Osteocyte (in vitro differentiated cells): ENCODE results near the gene MLST8. TPM values are rescaled to one million over a fixed set of nuclear protein-coding genes. Genes with fewer than 3 reads are reported as not detected.

Experiments
- DNase-seq: peaks from one replicate; pipeline ENCODE4 v3.0.0; 2021; ENCODE audit warnings: mixed read lengths; ENCODE audit not compliant: unreplicated experiment; ENCODE audit errors: extremely low spot score
- H3K27ac Mint-ChIP-seq: one replicate; pipeline ENCODE4 v1.8.0; 2021; ENCODE audit warnings: mild to moderate bottlenecking, mixed read lengths; ENCODE audit not compliant: unreplicated experiment
- H3K27me3 Mint-ChIP-seq: one replicate; pipeline ENCODE4 v1.8.0; 2021; ENCODE audit warnings: mixed read lengths; ENCODE audit not compliant: unreplicated experiment
- H3K36me3 Mint-ChIP-seq: one replicate; pipeline ENCODE4 v1.8.0; 2021; ENCODE audit warnings: mixed read lengths; ENCODE audit not compliant: unreplicated experiment
- H3K4me1 Mint-ChIP-seq: one replicate; pipeline ENCODE4 v1.8.0; 2021; ENCODE audit warnings: mixed read lengths; ENCODE audit not compliant: unreplicated experiment
- H3K4me3 Mint-ChIP-seq: one replicate; pipeline ENCODE4 v1.8.0; 2021; ENCODE audit warnings: mild to moderate bottlenecking, moderate library complexity, mixed read lengths; ENCODE audit not compliant: unreplicated experiment
- H3K9me3 Mint-ChIP-seq: one replicate; pipeline ENCODE4 v1.8.0; 2021; ENCODE audit warnings: mixed read lengths; ENCODE audit not compliant: unreplicated experiment
- total RNA-seq: library from RNA; stranded (reverse); gene quantifications from 2 replicates; pipeline ENCODE4 v1.2.1, GENCODE V29; 2021
- TF ChIP-seq, protein P1 (sequence below): fragments of 200-600 bp; sonication (generic); IDR thresholded peaks from 2 replicates; pipeline ENCODE4 v1.5.0; 2021; ENCODE audit warnings: antibody characterized with exemption, mild to moderate bottlenecking, moderate library complexity

Gene MLST8
- total RNA-seq, 1 donor from 2014 or later = 60.2 TPM

DNA sequence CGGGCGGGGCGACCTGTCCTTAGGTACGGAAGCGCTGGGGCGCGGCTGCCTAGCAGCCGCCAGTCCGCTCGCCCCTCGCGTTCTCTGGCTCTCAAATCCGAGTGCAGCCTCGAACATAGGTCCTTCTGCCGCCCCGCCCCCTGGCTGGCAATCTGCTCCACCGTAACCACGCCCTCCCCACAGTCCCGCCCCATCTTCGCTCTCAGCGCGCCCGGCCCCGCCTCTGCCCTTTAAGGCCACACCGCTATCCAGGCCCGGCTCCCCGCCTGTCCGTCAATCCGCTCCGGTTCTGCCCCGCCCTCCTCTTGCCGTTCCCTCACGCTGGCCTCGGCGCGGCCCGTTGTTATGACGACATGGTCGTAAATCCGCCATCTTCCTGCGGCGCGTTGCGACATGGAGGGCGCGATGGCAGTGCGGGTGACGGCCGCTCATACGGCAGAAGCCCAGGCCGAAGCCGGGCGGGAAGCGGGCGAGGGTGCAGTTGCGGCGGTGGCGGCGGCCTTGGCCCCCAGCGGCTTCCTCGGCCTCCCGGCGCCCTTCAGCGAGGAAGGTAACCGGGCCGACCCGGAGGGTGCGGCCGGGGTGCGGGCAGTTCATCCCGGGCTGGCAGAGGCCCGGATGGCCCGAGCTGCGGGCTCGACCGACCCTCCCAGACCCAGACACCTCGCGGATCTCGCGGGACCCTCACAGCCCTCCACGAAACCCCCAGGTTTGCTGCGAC is 18.1 kb downstream of the MLST8 start, which contains the start of gene E4F1:
Gene E4F1, plus strand, starts transcription at position 371 of the 721 bp plus-strand sequence. Its CDS starts 23 bp downstream, at position 394.
- Mint-ChIP-seq H3K4me3 (peak within 1 kb of the TSS; percentile 79), H3K4me1 (peaks cover 20% of the 10 kb centered on the region), H3K27me3 (no peaks in the 10 kb centered on the region), H3K36me3 (no peaks in the 10 kb centered on the region), H3K9me3 (no peaks in the 10 kb centered on the region), H3K27ac (peak within 1 kb of the TSS; percentile 69)
- TF ChIP-seq, protein P1, sequence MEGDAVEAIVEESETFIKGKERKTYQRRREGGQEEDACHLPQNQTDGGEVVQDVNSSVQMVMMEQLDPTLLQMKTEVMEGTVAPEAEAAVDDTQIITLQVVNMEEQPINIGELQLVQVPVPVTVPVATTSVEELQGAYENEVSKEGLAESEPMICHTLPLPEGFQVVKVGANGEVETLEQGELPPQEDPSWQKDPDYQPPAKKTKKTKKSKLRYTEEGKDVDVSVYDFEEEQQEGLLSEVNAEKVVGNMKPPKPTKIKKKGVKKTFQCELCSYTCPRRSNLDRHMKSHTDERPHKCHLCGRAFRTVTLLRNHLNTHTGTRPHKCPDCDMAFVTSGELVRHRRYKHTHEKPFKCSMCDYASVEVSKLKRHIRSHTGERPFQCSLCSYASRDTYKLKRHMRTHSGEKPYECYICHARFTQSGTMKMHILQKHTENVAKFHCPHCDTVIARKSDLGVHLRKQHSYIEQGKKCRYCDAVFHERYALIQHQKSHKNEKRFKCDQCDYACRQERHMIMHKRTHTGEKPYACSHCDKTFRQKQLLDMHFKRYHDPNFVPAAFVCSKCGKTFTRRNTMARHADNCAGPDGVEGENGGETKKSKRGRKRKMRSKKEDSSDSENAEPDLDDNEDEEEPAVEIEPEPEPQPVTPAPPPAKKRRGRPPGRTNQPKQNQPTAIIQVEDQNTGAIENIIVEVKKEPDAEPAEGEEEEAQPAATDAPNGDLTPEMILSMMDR = no peak
- DNase-seq = peak; percentile 100

DNA sequence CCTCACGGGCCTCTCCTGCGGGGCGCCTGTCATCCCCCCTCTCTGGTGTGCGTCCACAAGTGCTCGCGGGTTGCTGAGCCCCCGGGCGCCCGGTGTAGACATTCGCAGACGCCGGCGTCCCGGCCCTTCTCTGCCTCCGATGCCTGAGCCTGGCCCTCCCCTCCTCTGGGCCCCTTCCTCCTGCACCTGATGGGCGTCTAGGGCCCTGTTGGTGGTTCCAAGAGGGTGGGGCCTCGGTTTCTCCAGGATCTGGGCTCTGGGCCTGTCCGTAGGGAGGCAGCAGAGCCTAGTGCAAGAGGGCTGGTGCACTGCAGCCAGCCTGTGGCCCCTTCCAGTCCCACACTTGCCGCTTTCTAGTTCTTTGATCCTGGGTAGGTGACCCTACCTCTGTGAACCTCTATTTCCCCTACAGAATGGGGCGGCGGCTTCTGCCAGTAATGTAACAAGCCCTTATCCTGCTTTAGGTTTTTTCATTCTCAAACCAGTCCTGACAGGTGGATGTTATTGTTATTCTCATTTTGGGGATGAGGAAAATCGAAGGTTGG is 18.8 kb downstream of the MLST8 start:
- H3K9me3 Mint-ChIP-seq = no peaks in the 10 kb centered on the region
- TF ChIP-seq, protein P1 = peak; percentile 43
- H3K4me3 Mint-ChIP-seq = peak overlapping the region; percentile 79
- H3K27me3 Mint-ChIP-seq = no peaks in the 10 kb centered on the region
- H3K27ac Mint-ChIP-seq = peak overlapping the region; percentile 68
- H3K4me1 Mint-ChIP-seq = peaks cover 20% of the 10 kb centered on the region
- DNase-seq = peak; percentile 85
- H3K36me3 Mint-ChIP-seq = no peaks in the 10 kb centered on the region

DNA sequence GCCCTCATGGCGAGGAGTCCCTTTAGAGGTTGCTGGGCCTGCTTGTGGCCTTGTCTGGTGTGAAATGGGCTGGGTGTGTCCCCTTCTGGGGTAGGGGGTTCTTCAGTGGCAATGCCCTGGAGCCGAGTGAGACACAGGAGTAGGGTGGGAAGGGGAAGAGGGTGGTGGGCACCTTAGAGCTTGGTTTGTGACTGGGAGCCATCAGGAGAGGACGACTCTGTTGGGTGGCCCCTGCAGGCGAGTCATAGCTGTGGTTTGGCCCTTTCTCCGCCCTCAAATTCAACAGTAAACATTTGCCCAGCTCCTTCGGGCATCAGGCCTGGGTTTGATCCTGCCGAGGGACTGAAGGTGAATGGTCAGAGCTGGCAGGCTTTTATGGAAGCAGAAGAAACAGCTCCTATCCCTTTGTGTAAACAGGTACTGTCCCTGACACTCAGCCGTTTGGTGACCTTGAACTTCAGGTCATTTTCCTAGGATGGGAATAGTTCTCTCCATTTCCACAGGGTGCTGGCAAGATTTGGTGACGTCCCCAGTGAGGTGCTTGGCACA is 21.1 kb downstream of the MLST8 start:
- peaks cover 20% of the 10 kb centered on the region for H3K4me1 Mint-ChIP-seq
- TF ChIP-seq, protein P1 = no peak
- DNase-seq = peak; percentile 76
- H3K4me3 Mint-ChIP-seq = peak overlapping the region; percentile 36
- peak overlapping the region; percentile 50 for H3K27ac Mint-ChIP-seq
- H3K36me3 Mint-ChIP-seq = peaks cover 7% of the 10 kb centered on the region
- H3K27me3 Mint-ChIP-seq = no peaks in the 10 kb centered on the region
- H3K9me3 Mint-ChIP-seq = no peaks in the 10 kb centered on the region

DNA sequence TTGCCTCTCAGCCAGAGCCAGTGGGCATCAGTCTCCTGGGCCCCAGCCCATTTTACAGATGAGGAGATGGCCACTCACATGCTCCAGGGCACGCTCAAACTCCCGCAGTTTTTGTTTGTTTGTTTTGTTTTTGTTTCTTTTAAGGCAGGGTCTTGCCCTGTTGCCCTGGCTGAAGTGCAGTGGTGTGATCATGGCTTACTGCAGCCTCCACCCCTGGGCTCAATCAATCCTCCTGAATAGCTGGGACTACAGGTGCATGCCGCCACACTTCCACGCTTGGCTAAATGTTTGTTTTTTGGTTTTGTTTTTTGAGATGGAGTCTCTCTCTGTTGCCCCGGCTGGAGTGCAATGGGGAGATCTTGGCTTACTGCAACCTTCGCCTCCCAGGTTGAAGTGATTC is 21.7 kb downstream of the MLST8 start:
- DNase-seq = no peak
- H3K27me3 Mint-ChIP-seq = no peaks in the 10 kb centered on the region
- TF ChIP-seq, protein P1 = no peak
- peaks cover 7% of the 10 kb centered on the region for H3K36me3 Mint-ChIP-seq
- no peak overlapping the region for H3K4me3 Mint-ChIP-seq
- no peak overlapping the region for H3K27ac Mint-ChIP-seq
- H3K9me3 Mint-ChIP-seq = no peaks in the 10 kb centered on the region
- peaks cover 20% of the 10 kb centered on the region for H3K4me1 Mint-ChIP-seq

DNA sequence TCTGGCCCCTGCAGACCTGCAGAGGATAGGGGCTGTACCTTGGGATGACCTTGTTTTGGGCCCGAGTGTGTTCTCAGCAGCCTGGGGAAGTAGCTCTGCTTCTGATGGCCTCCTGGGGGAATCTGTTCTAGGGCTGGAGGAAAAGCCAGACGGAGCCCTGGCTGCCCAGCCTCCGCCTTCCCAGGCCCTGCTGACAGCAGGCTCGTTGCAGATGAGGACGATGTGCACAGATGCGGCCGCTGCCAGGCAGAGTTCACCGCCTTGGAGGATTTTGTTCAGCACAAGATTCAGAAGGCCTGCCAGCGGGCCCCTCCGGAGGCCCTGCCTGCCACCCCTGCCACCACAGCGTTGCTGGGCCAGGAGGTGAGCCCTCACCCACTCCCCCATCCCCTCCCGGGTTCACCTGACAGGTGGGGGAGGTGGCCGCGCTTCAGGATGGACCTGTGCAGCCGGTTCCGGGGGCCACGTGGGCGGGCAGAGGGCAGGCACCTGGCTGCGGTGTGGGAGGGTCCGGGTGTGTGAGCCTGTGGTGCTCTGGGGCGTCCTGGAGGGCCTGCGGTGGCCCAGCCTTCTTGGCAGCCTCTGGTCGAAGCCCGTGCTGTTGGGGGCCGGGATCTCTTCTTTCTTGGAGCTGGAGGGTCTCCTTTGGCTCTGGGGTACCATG is 23.0 kb downstream of the MLST8 start:
- peaks cover 7% of the 10 kb centered on the region for H3K36me3 Mint-ChIP-seq
- peaks cover 20% of the 10 kb centered on the region for H3K4me1 Mint-ChIP-seq
- DNase-seq = peak; percentile 83
- no peak overlapping the region for H3K4me3 Mint-ChIP-seq
- no peak overlapping the region for H3K27ac Mint-ChIP-seq
- no peaks in the 10 kb centered on the region for H3K27me3 Mint-ChIP-seq
- H3K9me3 Mint-ChIP-seq = no peaks in the 10 kb centered on the region
- TF ChIP-seq, protein P1 = no peak
